Endothelial cell of umbilical vein (primary cell): ENCODE results near the gene ZMIZ1.

ENCODE experiments used
- EZH2 ChIP-seq: IDR thresholded peaks from 2 replicates; pipeline ENCODE4 v1.6.1; 2012; ENCODE audit warnings: borderline replicate concordance, low read depth, mild to moderate bottlenecking, moderate library complexity, low read length, inconsistent platforms; ENCODE audit not compliant: severe bottlenecking
- MAX ChIP-seq: IDR thresholded peaks from 2 replicates; pipeline ENCODE4 v1.6.1; 2011; ENCODE audit not compliant: insufficient read depth, insufficient read length
- MYC ChIP-seq: IDR thresholded peaks from one replicate; pipeline ENCODE4 v1.6.1; 2011; ENCODE audit warnings: mild to moderate bottlenecking, low read depth, low read length
- POLR2A ChIP-seq: IDR thresholded peaks from 2 replicates; pipeline ENCODE4 v1.6.1; 2012; ENCODE audit warnings: low read depth, mild to moderate bottlenecking, control low read depth, low read length
- TF ChIP-seq, protein P1 (sequence below), 2 donors: IDR thresholded peaks; 1 replicate in 1 of 2; 2 replicates in 1 of 2; pipeline ENCODE4 v1.5.1; 2011; ENCODE audit warnings: low read length in 2 of 2, mild to moderate bottlenecking in 2 of 2, moderate library complexity in 2 of 2, control low read depth in 1 of 2, inconsistent platforms in 1 of 2, low read depth in 1 of 2; ENCODE audit not compliant: insufficient read depth in 1 of 2; ENCODE audit errors: extremely low read depth in 1 of 2

DNA sequence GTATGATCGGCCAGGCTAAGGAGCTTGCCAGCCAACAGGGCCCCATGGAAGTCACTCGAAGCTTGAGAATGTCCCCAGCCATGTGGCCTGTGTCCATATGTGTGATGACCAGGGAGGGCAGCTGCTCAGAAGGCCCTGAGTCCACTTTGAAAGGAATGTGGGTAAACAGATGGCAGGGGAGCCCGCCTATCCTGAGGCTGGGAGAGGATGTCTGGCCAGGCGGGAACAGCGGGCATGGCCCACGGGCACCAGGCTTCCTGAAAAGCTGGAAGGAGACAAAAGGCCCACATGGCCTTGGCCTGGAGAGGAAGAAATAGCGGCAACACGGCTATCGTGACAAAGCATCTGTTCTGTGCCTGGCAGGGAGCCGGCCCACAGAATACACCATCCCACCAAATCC lies 140.6 kb downstream of the ZMIZ1 start:
- TF ChIP-seq POLR2A (no peak), MYC (no peak), MAX (no peak), EZH2 (no peak)
- TF ChIP-seq, protein P1, sequence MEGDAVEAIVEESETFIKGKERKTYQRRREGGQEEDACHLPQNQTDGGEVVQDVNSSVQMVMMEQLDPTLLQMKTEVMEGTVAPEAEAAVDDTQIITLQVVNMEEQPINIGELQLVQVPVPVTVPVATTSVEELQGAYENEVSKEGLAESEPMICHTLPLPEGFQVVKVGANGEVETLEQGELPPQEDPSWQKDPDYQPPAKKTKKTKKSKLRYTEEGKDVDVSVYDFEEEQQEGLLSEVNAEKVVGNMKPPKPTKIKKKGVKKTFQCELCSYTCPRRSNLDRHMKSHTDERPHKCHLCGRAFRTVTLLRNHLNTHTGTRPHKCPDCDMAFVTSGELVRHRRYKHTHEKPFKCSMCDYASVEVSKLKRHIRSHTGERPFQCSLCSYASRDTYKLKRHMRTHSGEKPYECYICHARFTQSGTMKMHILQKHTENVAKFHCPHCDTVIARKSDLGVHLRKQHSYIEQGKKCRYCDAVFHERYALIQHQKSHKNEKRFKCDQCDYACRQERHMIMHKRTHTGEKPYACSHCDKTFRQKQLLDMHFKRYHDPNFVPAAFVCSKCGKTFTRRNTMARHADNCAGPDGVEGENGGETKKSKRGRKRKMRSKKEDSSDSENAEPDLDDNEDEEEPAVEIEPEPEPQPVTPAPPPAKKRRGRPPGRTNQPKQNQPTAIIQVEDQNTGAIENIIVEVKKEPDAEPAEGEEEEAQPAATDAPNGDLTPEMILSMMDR (IDR thresholded peaks at IDR 0.05; ENCODE audit: extremely low read depth in 1 of 2, insufficient read depth in 1 of 2, low read depth in 1 of 2, low read length in 2 of 2), result no peak
